ENCODE data around the gene CAPN14.

DNA sequence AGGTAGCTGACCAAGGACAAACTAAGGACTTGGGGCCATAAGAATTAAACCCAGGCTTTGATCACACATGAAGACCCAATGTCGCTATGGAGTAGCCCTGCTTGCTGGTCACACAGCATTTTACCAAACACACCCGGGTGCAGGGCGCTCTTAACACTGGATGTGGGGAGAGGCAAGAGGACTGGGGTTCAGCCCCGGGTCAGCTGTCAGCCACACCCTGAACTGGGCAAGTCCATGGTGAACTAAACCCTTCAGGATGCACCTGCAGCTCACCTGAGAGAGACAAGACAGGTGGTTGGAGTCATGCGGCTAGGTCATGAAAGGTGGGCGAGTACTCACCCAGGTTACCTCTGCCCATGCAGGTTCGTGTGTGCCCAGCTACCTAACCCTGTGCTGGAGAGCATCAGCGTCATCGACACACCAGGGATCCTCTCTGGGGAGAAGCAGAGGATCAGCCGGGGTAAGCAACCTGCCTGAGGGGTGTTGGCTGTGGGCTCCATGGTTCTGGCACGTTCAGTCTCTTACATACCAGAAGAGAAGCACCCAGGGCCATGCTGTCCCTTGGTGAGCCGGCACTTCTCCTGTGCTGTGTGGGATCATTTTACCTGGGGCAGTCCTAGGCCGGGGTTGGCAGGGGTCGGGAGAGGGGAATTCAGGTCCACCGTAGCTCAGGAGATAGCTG, 31.8 kb upstream of the CAPN14 start:
- TF ChIP-seq, protein P1, sequence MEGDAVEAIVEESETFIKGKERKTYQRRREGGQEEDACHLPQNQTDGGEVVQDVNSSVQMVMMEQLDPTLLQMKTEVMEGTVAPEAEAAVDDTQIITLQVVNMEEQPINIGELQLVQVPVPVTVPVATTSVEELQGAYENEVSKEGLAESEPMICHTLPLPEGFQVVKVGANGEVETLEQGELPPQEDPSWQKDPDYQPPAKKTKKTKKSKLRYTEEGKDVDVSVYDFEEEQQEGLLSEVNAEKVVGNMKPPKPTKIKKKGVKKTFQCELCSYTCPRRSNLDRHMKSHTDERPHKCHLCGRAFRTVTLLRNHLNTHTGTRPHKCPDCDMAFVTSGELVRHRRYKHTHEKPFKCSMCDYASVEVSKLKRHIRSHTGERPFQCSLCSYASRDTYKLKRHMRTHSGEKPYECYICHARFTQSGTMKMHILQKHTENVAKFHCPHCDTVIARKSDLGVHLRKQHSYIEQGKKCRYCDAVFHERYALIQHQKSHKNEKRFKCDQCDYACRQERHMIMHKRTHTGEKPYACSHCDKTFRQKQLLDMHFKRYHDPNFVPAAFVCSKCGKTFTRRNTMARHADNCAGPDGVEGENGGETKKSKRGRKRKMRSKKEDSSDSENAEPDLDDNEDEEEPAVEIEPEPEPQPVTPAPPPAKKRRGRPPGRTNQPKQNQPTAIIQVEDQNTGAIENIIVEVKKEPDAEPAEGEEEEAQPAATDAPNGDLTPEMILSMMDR (IDR thresholded peaks at IDR 0.05), result no peak
- no peak for TF ChIP-seq POLR2A (IDR thresholded peaks at IDR 0.05)
